ENCODE data around the gene ATG7. TPM values are rescaled to one million over a fixed set of nuclear protein-coding genes. Genes with fewer than 3 reads are reported as not detected.
"Not testable (repeated sequence)": the region's sequence is repeated elsewhere in the genome, so short reads cannot be mapped to it uniquely, and the experiment has no call there.

The ATG7 gene
- total RNA-seq, 1 donor, result 97.9 TPM

DNA sequence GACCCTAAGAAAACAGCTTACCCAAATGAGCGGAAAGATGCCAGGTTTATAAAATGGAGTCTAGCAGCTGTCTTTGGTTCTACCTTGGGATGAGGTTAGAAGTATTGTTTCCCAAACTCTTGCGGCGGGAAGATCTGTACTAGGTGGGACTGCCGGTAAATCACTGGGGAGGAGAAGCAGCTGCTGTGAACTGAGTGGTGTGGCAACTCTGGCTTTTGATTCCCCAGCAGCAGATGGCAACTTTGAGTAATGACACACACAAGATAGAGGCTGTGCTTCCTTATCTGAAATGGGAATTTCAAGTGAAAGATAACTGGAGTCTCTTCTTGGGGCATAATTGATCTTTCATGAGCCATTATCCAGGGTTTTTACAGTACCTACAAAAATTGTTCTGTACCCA lies 184.9 kb downstream of the ATG7 start:
- no peak overlapping the region for H3K4me3 ChIP-seq (ENCODE audit: low read depth, low read length)
- no peak for DNase-seq (ENCODE audit: low read depth)
- TF ChIP-seq, protein P1, sequence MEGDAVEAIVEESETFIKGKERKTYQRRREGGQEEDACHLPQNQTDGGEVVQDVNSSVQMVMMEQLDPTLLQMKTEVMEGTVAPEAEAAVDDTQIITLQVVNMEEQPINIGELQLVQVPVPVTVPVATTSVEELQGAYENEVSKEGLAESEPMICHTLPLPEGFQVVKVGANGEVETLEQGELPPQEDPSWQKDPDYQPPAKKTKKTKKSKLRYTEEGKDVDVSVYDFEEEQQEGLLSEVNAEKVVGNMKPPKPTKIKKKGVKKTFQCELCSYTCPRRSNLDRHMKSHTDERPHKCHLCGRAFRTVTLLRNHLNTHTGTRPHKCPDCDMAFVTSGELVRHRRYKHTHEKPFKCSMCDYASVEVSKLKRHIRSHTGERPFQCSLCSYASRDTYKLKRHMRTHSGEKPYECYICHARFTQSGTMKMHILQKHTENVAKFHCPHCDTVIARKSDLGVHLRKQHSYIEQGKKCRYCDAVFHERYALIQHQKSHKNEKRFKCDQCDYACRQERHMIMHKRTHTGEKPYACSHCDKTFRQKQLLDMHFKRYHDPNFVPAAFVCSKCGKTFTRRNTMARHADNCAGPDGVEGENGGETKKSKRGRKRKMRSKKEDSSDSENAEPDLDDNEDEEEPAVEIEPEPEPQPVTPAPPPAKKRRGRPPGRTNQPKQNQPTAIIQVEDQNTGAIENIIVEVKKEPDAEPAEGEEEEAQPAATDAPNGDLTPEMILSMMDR (IDR thresholded peaks at IDR 0.05; ENCODE audit: insufficient read depth, low read length), result no peak

- TF ChIP-seq, protein P1 (IDR thresholded peaks at IDR 0.05; ENCODE audit: insufficient read depth, low read length), result no peak
- H3K4me3 ChIP-seq (ENCODE audit: low read depth, low read length), result no peak overlapping the region
- DNase-seq (ENCODE audit: low read depth), result peak; percentile 64
These were observed 187.1 kb downstream of the ATG7 start for GRCh38 chr3:11459186-11459824.

DNA sequence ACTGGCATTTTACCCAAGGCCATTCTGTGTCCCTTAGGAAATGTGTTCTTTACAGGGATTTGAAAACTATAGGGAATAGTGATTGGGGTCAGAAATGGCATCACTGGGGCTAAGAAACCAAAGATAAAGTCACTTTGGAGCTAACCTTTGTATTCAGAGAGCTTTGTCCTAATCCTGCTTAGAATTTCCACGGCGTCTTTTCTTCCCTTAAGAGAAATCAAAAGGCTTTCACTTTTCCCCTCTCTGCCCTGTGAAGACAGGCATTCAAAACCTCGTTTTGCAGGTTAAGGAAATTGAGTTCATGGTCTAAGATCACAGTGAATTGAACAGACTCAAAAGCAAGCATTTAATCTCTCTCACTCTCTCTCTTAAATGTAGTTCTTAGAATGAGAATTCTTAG lies 189.0 kb downstream of the ATG7 start:
- no peak overlapping the region for H3K4me3 ChIP-seq (ENCODE audit: low read depth, low read length)
- no peak for DNase-seq (ENCODE audit: low read depth)
- TF ChIP-seq, protein P1 (IDR thresholded peaks at IDR 0.05; ENCODE audit: insufficient read depth, low read length), result no peak

- DNase-seq (ENCODE audit: low read depth); H3K4me3 ChIP-seq (ENCODE audit: low read depth, low read length): not testable (repeated sequence)
These were observed 190.5 kb downstream of the ATG7 start for GRCh38 chr3:11462673-11463072.

GRCh38 chr3:11463591-11463990 lies 191.4 kb downstream of the ATG7 start:
- no peak for DNase-seq (ENCODE audit: low read depth)
- TF ChIP-seq, protein P1 (IDR thresholded peaks at IDR 0.05; ENCODE audit: insufficient read depth, low read length), result no peak
- no peak overlapping the region for H3K4me3 ChIP-seq (ENCODE audit: low read depth, low read length)

DNA sequence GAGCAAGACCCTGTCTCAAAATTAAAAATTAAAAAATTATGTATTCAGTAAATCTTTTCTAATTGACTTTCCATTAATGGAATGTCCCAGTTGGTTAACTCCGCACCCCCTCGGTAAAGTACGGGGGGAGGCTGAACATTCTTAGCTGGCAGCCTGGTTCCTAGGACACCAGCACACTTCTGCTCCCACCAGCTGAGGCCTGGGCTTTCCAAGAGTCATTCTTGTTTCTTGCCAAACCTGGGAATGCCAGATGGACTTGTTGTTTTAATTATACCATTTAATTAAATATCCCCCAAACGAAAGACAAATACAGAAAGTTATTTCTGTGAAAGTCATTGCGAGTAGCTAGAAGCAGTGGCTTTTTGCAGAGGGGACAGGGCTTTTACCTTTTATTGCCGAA lies 192.2 kb downstream of the ATG7 start:
- TF ChIP-seq, protein P1 (IDR thresholded peaks at IDR 0.05; ENCODE audit: insufficient read depth, low read length), result no peak
- DNase-seq (ENCODE audit: low read depth), result no peak
- no peak overlapping the region for H3K4me3 ChIP-seq (ENCODE audit: low read depth, low read length)

GRCh38 chr3:11465744-11466616 lies 193.8 kb downstream of the ATG7 start:
- TF ChIP-seq, protein P1 (IDR thresholded peaks at IDR 0.05; ENCODE audit: insufficient read depth, low read length), result no peak
- H3K4me3 ChIP-seq (ENCODE audit: low read depth, low read length), result no peak overlapping the region
- DNase-seq (ENCODE audit: low read depth), result peak; percentile 100
